PC-9 (cell line): ENCODE data around the gene ZBTB21. TPM values are rescaled to one million over a fixed set of nuclear protein-coding genes. Genes with fewer than 3 reads are reported as not detected.

Experiments used
- BruUV-seq: library from RNA; stranded (reverse); fragments of 400-500 nt; replicated peaks from 2 replicates; lab custom pipeline; 2021; lab: Mats Ljungman, UMichigan
- CTCF ChIA-PET: fragments of 300-600 bp; sonication (Branson Sonifier 250); formaldehyde crosslinking; loops from one replicate; lab custom pipeline; 2022; ENCODE audit warnings: antibody characterized with exemption; lab: Charles Lee
- POLR2A ChIA-PET: fragments of 300-600 bp; sonication (Branson Sonifier 250); formaldehyde crosslinking; loops from one replicate; lab custom pipeline; 2022; ENCODE audit warnings: antibody characterized with exemption; ENCODE audit not compliant: unreplicated experiment; lab: Charles Lee
- DNase-seq, 2 experiments: peaks; one replicate each; pipeline versions ENCODE4 v3.0.0 to v3.0.0-alpha.2; 2015 to 2022; ENCODE audit warnings: mixed read lengths in 1 of 2
- H2AFZ ChIP-seq: fragments of 200-600 bp; sonication (generic); 2 replicates; pipeline ENCODE4 v1.8.1; 2017; ENCODE audit warnings: antibody characterized with exemption
- H3F3A ChIP-seq: fragments of 200-600 bp; sonication (generic); 2 replicates; pipeline ENCODE4 v1.8.1; 2017; ENCODE audit warnings: antibody characterized with exemption, mild to moderate bottlenecking, low read depth; ENCODE audit not compliant: insufficient read depth
- H3K27ac ChIP-seq: fragments of 200-600 bp; sonication (generic); 2 replicates; pipeline ENCODE4 v1.6.1; 2016; ENCODE audit warnings: mixed run types
- H3K27me3 ChIP-seq: fragments of 200-600 bp; sonication (generic); 2 replicates; pipeline ENCODE4 v1.6.1; 2016; ENCODE audit warnings: low read depth, mixed run types; ENCODE audit not compliant: insufficient read depth
- H3K36me3 ChIP-seq: fragments of 200-600 bp; sonication (generic); 2 replicates; pipeline ENCODE4 v1.6.1; 2016; ENCODE audit warnings: low read depth, mixed run types
- H3K4me1 ChIP-seq: fragments of 200-600 bp; sonication (generic); replicated peaks from 2 replicates; pipeline ENCODE4 v1.6.1; 2016; ENCODE audit warnings: mixed run types; ENCODE audit not compliant: insufficient read depth
- H3K4me2 ChIP-seq: fragments of 200-600 bp; sonication (generic); 2 replicates; pipeline ENCODE4 v1.6.1; 2017; ENCODE audit warnings: mixed run types
- H3K4me3 ChIP-seq: fragments of 200-600 bp; sonication (generic); 2 replicates; pipeline ENCODE4 v1.6.1; 2016; ENCODE audit warnings: mixed run types
- H3K79me2 ChIP-seq: fragments of 200-600 bp; sonication (generic); 2 replicates; pipeline ENCODE4 v1.6.1; 2017; ENCODE audit warnings: low read depth, mixed run types
- H3K9me2 ChIP-seq: fragments of 200-600 bp; sonication (generic); 2 replicates; pipeline ENCODE4 v1.8.1; 2017; ENCODE audit warnings: mild to moderate bottlenecking; ENCODE audit not compliant: insufficient read depth
- H3K9me3 ChIP-seq: fragments of 200-600 bp; sonication (generic); 2 replicates; pipeline ENCODE4 v1.8.1; 2016; ENCODE audit warnings: low read depth; ENCODE audit not compliant: insufficient read depth
- H4K20me1 ChIP-seq: fragments of 200-600 bp; sonication (generic); 2 replicates; pipeline ENCODE4 v1.8.1; 2017; ENCODE audit not compliant: insufficient read depth
- EZH2 ChIP-seq: fragments of 200-600 bp; sonication (generic); IDR thresholded peaks from 2 replicates; pipeline ENCODE4 v1.8.0; 2017; ENCODE audit warnings: antibody characterized with exemption, low read depth
- intact Hi-C: fragments of 100-400 bp; cut with micrococcal nuclease; formaldehyde crosslinking; loops from one replicate; pipeline ENCODE4 v1.10.0; 2022; ENCODE audit not compliant: unreplicated experiment
- total RNA-seq: library from RNA; stranded (reverse); gene quantifications from 2 replicates; pipeline ENCODE4 v1.2.3, GENCODE V29; 2021
- TF ChIP-seq, protein P1 (sequence below): fragments of 200-600 bp; sonication (generic); conservative IDR thresholded peaks from 2 replicates; pipeline ENCODE4 v1.6.1; 2017; ENCODE audit warnings: mixed run types, antibody characterized with exemption, mild to moderate bottlenecking, moderate library complexity

The ZBTB21 gene
- total RNA-seq, 1 experiment from 2014 or later: 13.5 TPM

DNA sequence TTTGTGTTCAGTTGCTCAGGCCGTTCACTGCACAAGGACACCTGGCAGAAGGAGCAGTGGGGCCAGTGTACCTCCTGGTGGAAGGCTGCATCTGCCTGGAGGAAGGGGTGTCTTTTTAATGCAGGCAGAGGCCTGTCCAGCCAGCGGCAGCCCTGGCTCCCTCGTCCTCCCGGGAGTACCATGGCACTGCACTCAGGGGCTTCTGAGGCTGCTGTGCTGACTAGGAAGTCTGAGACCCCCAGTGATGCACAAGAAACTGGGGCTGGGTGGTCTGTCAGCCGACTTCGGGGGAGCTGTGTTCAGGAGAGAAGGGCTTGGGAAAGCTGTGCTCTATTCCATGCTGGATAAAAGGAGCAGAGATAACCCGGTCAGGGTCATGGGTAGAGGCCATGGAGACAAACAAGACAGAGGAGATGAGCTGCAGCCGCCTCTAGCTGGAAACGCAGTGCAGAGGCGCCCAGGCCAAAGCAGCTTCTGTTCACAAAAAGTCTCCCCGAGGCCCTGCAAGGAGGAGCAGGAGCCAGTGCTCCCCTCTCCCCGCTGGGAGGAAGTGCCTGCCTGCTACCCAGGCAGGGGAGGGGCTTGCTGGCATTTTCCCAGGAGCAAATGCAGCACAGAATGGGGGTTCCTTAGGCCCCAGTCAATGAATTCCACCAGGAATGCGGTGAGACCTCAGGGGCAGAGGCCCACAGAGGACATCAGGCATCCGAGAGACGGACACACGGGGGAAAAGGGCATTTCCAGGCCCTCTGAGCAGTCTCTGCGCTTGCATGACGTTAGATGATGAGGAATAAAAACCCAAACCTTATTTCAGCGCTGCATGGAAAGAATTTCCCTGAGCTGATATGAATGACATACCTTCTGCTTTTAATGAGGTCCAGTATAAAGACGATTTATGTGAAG is 39.2 kb downstream of the ZBTB21 start:
- Histone ChIP-seq H3K79me2 (no peaks in the 10 kb centered on the region), H2AFZ (no peak overlapping the region), H3K4me2 (no peak overlapping the region), H3K9me3 (no peaks in the 10 kb centered on the region), H3K27me3 (no peaks in the 10 kb centered on the region), H3K27ac (no peak overlapping the region), H3F3A (no peaks in the 10 kb centered on the region), H3K9me2 (no peaks in the 10 kb centered on the region), H3K4me1 (peaks cover 4% of the 10 kb centered on the region; the same call in 1 of the 2 replicates), H3K36me3 (no peaks in the 10 kb centered on the region), H3K4me3 (no peak overlapping the region), H4K20me1 (no peaks in the 10 kb centered on the region)
- no TSS peak for BruUV-seq
- no peak for TF ChIP-seq EZH2
- TF ChIP-seq, protein P1, sequence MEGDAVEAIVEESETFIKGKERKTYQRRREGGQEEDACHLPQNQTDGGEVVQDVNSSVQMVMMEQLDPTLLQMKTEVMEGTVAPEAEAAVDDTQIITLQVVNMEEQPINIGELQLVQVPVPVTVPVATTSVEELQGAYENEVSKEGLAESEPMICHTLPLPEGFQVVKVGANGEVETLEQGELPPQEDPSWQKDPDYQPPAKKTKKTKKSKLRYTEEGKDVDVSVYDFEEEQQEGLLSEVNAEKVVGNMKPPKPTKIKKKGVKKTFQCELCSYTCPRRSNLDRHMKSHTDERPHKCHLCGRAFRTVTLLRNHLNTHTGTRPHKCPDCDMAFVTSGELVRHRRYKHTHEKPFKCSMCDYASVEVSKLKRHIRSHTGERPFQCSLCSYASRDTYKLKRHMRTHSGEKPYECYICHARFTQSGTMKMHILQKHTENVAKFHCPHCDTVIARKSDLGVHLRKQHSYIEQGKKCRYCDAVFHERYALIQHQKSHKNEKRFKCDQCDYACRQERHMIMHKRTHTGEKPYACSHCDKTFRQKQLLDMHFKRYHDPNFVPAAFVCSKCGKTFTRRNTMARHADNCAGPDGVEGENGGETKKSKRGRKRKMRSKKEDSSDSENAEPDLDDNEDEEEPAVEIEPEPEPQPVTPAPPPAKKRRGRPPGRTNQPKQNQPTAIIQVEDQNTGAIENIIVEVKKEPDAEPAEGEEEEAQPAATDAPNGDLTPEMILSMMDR: no peak
- DNase-seq: no peak
- intact Hi-C loops: no loop called here
- POLR2A ChIA-PET: no interaction called here
- CTCF ChIA-PET: no interaction called here

DNA sequence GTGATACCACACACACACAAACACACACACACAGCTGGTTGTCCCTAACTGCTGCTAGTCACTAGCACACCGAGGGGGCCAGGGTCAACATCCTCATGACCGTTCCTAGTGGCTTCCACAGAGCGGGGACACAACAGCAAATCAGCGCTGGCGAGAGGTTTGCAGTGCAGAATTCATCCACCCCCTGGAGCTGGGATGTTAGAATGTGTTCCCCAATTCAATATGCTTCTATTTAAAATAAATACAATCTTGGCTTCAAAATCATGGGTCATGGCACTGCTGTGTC is 40.1 kb downstream of the ZBTB21 start:
- H2AFZ ChIP-seq: no peak overlapping the region
- H3K9me3 ChIP-seq: no peaks in the 10 kb centered on the region
- no peak for DNase-seq
- CTCF ChIA-PET: no interaction called here
- BruUV-seq: no TSS peak
- intact Hi-C loops: no loop called here
- no peaks in the 10 kb centered on the region for H3K9me2 ChIP-seq
- no peak overlapping the region for H3K4me2 ChIP-seq
- H4K20me1 ChIP-seq: no peaks in the 10 kb centered on the region
- TF ChIP-seq, protein P1: no peak
- TF ChIP-seq EZH2: no peak
- no peaks in the 10 kb centered on the region for H3K79me2 ChIP-seq
- H3K4me3 ChIP-seq: no peak overlapping the region
- no peaks in the 10 kb centered on the region for H3K36me3 ChIP-seq
- H3F3A ChIP-seq: no peaks in the 10 kb centered on the region
- H3K27ac ChIP-seq: no peak overlapping the region
- H3K27me3 ChIP-seq: no peaks in the 10 kb centered on the region
- POLR2A ChIA-PET: no interaction called here
- H3K4me1 ChIP-seq: peaks cover 7% of the 10 kb centered on the region; the same call in 1 of the 2 replicates

DNA sequence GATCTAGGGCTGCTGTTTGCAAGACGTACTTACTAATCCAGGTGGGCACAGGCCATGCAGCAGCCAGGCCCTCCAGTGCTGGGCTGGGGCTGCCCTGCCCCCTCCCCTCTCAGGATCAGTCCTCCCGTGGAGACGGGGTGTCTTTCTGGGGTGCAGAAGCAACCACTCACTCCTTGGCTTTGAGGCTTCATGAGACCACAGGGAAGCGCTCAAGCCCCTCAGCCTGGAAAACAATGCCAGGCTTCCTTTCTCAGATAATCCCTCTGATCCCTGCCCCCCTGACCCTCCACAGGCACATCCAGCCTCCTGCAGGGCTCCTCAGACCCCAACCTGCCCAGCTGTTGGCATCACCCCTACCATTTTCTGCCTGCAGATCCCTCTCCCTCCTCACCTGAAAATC is 42.5 kb downstream of the ZBTB21 start:
- POLR2A ChIA-PET: no interaction called here
- H3K9me2 ChIP-seq: no peaks in the 10 kb centered on the region
- no peak overlapping the region for H2AFZ ChIP-seq
- H3K27ac ChIP-seq: no peak overlapping the region
- no peaks in the 10 kb centered on the region for H3K36me3 ChIP-seq
- H3K4me2 ChIP-seq: no peak overlapping the region
- no peaks in the 10 kb centered on the region for H3K9me3 ChIP-seq
- H4K20me1 ChIP-seq: no peaks in the 10 kb centered on the region
- H3K79me2 ChIP-seq: no peaks in the 10 kb centered on the region
- no peak for DNase-seq
- CTCF ChIA-PET: interaction anchor here (0.6 kb wide), 1 partner anchor 420 kb away, joined by 10 read pairs; no protein-coding TSS in a partner anchor
- H3K4me1 ChIP-seq: peaks cover 7% of the 10 kb centered on the region; the same call in 1 of the 2 replicates
- TF ChIP-seq, protein P1: no peak
- TF ChIP-seq EZH2: no peak
- intact Hi-C loops: no loop called here
- BruUV-seq: no TSS peak
- no peaks in the 10 kb centered on the region for H3F3A ChIP-seq
- H3K27me3 ChIP-seq: no peaks in the 10 kb centered on the region
- H3K4me3 ChIP-seq: no peak overlapping the region
